NCI-H524 treated with DMSO at 0.1 percent for 48 hours (cell line): ENCODE measurements around the gene CBLN3.
"Not testable (repeated sequence)": the region's sequence is repeated elsewhere in the genome, so short reads cannot be mapped to it uniquely, and the experiment has no call there.

Experiments
- DNase-seq: peaks from one replicate; lab custom pipeline; 2025; lab: John Stamatoyannopoulos, UW

The CBLN3 gene

DNA sequence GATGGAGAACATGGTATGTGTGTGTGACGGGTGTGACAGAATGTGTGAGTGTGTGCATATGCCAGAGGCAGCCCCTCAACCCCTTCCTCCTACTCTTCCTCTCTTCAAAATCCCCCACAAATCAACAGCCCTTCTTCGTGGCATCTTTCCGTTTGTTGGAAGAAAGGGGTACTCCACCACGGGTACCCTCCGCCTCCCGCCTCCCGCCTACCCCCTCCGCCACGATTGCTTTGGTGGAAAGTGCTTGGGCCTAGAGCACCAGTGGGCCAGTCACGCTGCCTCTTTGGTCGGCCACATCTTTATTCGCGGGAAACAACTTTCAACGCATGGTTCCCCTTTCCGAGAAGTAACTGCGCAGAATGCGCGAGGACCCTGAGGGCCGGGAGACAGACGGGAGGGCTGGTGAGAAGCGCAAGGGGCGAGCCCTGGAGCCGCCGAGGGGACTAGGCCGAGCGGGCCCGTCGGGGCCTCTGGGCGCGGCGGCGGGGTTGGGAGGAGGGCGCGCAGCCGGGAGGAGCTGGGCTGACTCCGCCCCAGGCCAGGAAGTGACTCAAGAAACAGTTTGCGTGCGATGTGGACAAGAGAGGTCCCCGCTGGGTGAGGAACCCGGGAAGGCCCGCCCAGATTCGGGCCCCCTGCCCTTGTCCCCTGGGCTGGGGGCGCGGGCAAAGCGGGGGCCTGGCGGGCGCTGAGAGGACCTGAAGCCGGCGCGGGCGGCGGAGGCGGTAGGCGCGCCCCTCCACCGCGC, at the start of gene CBLN3, which contains the start of gene KHNYN:
CBLN3 (minus strand) TSS at position 274 of the 748 bp plus-strand sequence. CDS start 614 bp downstream, outside the sequence.
KHNYN (plus strand) TSS at position 560 of the 748 bp plus-strand sequence. CDS start 777 bp downstream, outside the sequence.
- DNase-seq, result no peak

GRCh38 chr14:24475261-24475660, 45.8 kb upstream of the CBLN3 start:
- no peak for DNase-seq

GRCh38 chr14:24473211-24473610, 43.7 kb upstream of the CBLN3 start:
- DNase-seq, result no peak

- not testable (repeated sequence) for DNase-seq
These were observed 41.0 kb upstream of the CBLN3 start for GRCh38 chr14:24470450-24470849.

DNA sequence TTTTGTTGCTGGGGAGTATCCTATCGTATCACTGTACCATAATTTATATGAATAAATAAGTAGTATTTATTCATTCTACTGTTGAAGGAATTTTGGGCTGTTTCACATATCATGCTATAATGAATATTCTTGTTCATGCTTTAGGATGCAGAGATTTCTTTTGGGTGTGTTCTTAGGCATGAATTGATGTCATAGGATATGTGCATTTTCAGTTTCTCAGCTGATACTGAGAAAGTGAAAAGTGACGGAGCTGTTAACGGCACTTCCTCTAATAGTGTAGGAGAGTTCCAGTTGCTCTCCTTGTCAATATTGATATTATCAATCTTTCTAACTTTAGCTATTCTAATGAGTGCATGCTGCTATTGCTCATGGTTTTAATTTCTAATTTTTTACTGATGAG, 36.3 kb upstream of the CBLN3 start:
- DNase-seq, result no peak

DNA sequence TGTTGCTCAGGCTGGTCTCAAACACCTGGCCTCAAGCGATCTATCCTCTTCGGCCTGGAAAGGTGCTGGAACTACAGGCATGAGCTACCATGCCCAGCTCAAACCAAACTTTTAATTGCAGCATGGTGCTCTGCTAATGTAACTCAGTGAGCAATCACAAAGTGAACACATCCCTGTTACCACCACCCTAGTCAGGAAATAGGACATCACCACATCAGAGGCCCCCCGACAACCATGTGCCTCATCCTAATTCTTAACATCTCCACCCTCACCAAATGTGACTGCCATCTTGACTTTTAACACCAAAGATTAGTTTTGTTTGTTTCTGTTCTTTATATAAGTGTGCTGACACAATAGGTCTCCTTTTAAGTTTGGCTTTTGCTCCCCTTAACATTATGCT, 35.9 kb upstream of the CBLN3 start:
- no peak for DNase-seq

GRCh38 chr14:24463884-24464785, 34.7 kb upstream of the CBLN3 start:
- no peak for DNase-seq

- DNase-seq, result no peak
These were observed 33.8 kb upstream of the CBLN3 start for GRCh38 chr14:24463017-24463883.

- DNase-seq, result no peak
These were observed 31.9 kb upstream of the CBLN3 start for GRCh38 chr14:24461336-24461735.

- DNase-seq, result no peak
These were observed 29.9 kb upstream of the CBLN3 start for GRCh38 chr14:24459331-24459730.

DNA sequence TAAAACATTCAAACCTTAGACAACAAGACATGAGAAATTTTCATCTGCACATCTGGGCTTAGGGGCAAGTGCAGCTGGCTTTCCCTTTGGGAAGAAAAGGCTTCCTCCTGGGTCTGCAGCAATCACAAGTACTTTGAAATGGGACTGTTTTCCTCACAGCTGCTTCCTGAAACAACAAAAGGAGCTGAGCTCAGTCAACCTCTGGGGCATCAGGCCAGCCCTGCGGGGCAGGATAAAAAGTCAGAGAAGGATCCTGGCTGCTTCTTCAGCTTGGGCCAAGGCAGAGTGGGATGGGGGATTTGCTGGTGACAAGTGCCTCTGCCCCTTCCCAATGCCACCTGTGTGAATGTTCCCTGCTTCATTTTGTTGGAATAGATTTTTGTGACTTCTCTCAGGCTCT, 29.3 kb upstream of the CBLN3 start:
- DNase-seq, result no peak

DNA sequence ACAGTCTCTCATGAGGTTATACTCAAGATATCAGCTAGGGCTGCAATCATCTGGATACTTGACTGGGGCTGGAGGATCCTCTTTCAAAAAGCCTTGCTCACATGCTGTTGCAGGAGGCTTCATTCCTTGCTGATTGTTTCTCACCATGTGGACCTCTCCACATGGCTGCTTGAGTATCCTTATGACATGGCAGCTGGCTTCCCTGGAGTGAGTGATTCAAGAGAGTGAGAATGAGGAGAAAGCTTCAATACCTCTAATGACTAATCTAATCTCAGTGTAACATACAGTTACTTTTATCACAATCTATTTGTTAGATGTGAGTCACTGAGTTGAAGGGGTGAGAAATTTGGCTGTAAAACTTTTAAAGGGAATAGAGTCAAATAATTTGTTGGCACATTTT, 27.5 kb upstream of the CBLN3 start:
- no peak for DNase-seq

GRCh38 chr14:24450828-24451227, 21.4 kb upstream of the CBLN3 start:
- DNase-seq, result not testable (repeated sequence)

- no peak for DNase-seq
These were observed 13.7 kb upstream of the CBLN3 start for GRCh38 chr14:24443053-24443665.

GRCh38 chr14:24442240-24443052, 13.0 kb upstream of the CBLN3 start, which contains the start of gene SDR39U1:
Gene SDR39U1 (minus strand): TSS chr14:24442776. CDS start chr14:24442769, 7 bp downstream.
- DNase-seq, result peak; percentile 99

DNA sequence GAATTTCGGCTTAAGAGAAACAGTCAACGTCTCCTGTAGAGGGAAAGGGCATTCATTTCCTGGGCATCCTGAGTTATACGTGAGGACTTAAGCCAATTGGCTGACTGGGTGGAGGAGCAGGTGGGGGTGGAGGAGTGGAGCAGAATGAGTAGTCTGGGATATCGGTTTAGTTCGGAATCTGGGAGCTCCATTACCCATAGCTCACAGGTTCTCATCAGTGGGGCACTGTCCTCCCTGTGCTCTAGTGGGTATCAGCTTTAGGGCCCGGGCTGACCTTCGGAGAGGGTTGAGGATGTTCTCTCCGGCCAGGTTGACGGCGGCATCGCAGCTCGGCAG, 12.4 kb upstream of the CBLN3 start:
- DNase-seq, result peak; percentile 26

GRCh38 chr14:24441485-24441884, 12.0 kb upstream of the CBLN3 start:
- no peak for DNase-seq

DNA sequence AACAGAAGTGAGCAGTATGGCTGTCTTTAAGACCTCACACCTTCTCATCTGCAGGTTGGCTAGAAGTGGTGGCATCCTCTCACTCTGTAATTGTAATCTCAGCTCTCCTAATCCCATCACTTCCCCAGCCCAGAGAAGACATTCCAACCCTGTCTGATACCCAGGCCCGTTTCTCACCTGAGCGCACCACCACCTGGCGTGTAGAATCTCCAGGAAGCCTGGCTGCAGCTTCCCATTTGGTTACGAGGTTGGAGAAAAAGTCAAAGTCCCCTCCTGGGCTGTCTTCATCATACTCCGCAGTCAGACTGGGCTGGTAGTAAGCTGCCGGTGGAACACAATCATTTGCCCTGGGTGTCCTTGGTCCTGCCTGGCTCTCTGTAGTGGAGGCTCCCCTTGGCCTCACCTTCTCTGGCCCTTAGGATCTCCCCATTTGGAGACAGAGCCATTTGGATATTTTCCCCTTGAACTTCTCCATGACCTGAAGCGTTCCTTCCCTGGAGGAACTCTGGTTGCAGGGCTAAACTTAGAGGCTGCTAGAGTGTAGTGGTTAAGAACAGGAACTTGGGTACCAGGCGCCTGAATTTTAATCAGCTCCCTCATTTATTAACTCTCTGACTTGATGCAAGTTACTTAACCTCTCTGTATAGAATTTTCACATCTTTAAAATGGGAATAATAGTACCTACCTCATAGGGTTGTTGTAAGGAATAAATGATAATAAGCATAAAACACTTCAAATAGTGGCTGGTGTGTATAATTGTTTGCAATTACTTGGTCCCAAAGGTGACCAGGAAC, 11.3 kb upstream of the CBLN3 start:
- no peak for DNase-seq

DNA sequence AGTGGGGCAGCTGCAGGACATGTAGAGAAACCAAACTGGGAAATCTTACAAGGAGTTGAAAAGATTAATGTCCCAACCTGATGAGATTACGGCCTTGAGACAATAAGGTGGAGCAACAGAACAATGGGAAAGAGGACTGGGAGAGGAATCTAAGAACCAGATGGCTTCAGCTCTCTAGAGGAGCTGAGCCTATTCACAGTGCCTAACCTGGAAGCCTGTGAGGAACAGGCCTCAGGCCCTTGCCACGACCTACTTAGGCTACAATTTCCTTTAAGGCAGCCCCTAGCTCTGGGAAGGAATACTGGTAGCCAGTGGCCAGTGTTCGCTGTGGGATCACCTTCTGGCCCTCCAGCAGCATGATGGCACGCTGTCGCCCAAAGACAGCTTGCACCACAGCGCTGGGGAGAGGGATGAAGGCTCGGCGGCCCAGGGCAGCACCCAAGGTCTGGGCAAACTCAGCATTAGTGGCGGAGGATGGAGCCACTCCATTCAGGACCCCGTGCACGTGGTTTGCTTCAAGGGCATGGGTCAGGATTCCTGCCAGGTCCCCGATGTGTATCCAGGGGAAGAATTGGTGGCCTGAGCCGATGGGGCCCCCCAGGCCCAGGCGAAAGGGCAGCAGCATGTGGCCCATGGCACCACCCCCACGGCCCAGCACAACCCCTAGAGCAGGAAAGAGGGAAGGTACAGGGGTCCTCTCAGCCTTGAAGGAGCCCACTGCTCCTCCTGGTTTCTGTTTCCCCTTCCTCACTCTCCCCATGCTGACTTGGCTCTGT, 10.6 kb upstream of the CBLN3 start:
- DNase-seq, result no peak
